Endothelial cell (in vitro differentiated cells): ENCODE results near the gene MNX1. TPM values are rescaled to one million over a fixed set of nuclear protein-coding genes. Genes with fewer than 3 reads are reported as not detected.

Experiments used
- DNase-seq: peaks from one replicate; pipeline ENCODE4 v3.0.0; 2021; ENCODE audit warnings: low spot score
- H3K27ac Mint-ChIP-seq: one replicate; pipeline ENCODE4 v1.8.0; 2021; ENCODE audit warnings: mixed read lengths, inconsistent platforms; ENCODE audit not compliant: unreplicated experiment
- H3K27me3 Mint-ChIP-seq: one replicate; pipeline ENCODE4 v1.8.0; 2021; ENCODE audit warnings: mild to moderate bottlenecking, moderate library complexity, mixed read lengths, inconsistent platforms; ENCODE audit not compliant: unreplicated experiment
- H3K36me3 Mint-ChIP-seq: one replicate; pipeline ENCODE4 v1.8.0; 2021; ENCODE audit warnings: mild to moderate bottlenecking, low read depth, mixed read lengths, inconsistent platforms; ENCODE audit not compliant: unreplicated experiment
- H3K4me1 Mint-ChIP-seq: one replicate; pipeline ENCODE4 v1.8.0; 2021; ENCODE audit warnings: mild to moderate bottlenecking, mixed read lengths, inconsistent platforms; ENCODE audit not compliant: unreplicated experiment
- H3K4me3 Mint-ChIP-seq: one replicate; pipeline ENCODE4 v1.8.0; 2021; ENCODE audit warnings: mild to moderate bottlenecking, mixed read lengths, inconsistent platforms; ENCODE audit not compliant: unreplicated experiment
- H3K9me3 Mint-ChIP-seq: one replicate; pipeline ENCODE4 v1.8.0; 2021; ENCODE audit warnings: mixed read lengths, inconsistent platforms; ENCODE audit not compliant: unreplicated experiment
- CTCF ChIP-seq: fragments of 200-600 bp; sonication (generic); IDR thresholded peaks from one replicate; pipeline ENCODE4 v1.5.0; 2021; ENCODE audit warnings: antibody characterized with exemption; ENCODE audit not compliant: unreplicated experiment
- total RNA-seq: library from RNA; stranded (reverse); fragmentation: NEBNext Ultra II Directional; extraction: Animal tissue kit (Norgen Biotek cat#: 25700); gene quantifications from one replicate; pipeline ENCODE4 v1.2.1, GENCODE V29; 2021; ENCODE audit not compliant: unreplicated experiment

MNX1 gene
- total RNA-seq, 1 donor from 2014 or later = 3.8 TPM

GRCh38 chr7:156963472-156963871, 47.0 kb downstream of the MNX1 start:
- H3K9me3 Mint-ChIP-seq = no peaks in the 10 kb centered on the region
- H3K27ac Mint-ChIP-seq = no peak overlapping the region
- no peak for DNase-seq
- H3K4me1 Mint-ChIP-seq = no peaks in the 10 kb centered on the region
- peaks cover 11% of the 10 kb centered on the region for H3K27me3 Mint-ChIP-seq
- no peak overlapping the region for H3K4me3 Mint-ChIP-seq
- no peak for TF ChIP-seq CTCF
- peaks cover 65% of the 10 kb centered on the region for H3K36me3 Mint-ChIP-seq

- TF ChIP-seq CTCF = no peak
- Mint-ChIP-seq H3K9me3 (no peaks in the 10 kb centered on the region), H3K27me3 (peaks cover 11% of the 10 kb centered on the region), H3K4me1 (no peaks in the 10 kb centered on the region), H3K36me3 (peaks cover 60% of the 10 kb centered on the region), H3K4me3 (no peak overlapping the region), H3K27ac (peak overlapping the region; percentile 64)
- DNase-seq = no peak
These were observed 47.6 kb downstream of the MNX1 start for GRCh38 chr7:156962897-156963296.

GRCh38 chr7:156962145-156962544, 48.3 kb downstream of the MNX1 start:
- DNase-seq = no peak
- no peak overlapping the region for H3K27ac Mint-ChIP-seq
- H3K36me3 Mint-ChIP-seq = peaks cover 60% of the 10 kb centered on the region
- TF ChIP-seq CTCF = no peak
- no peaks in the 10 kb centered on the region for H3K9me3 Mint-ChIP-seq
- H3K27me3 Mint-ChIP-seq = peaks cover 11% of the 10 kb centered on the region
- no peaks in the 10 kb centered on the region for H3K4me1 Mint-ChIP-seq
- no peak overlapping the region for H3K4me3 Mint-ChIP-seq

GRCh38 chr7:156956727-156957126, 53.7 kb downstream of the MNX1 start:
- peaks cover 16% of the 10 kb centered on the region for H3K4me1 Mint-ChIP-seq
- no peak overlapping the region for H3K27ac Mint-ChIP-seq
- TF ChIP-seq CTCF = no peak
- H3K36me3 Mint-ChIP-seq = peaks cover 56% of the 10 kb centered on the region
- no peak overlapping the region for H3K4me3 Mint-ChIP-seq
- peaks cover 7% of the 10 kb centered on the region for H3K27me3 Mint-ChIP-seq
- no peaks in the 10 kb centered on the region for H3K9me3 Mint-ChIP-seq
- no peak for DNase-seq

GRCh38 chr7:156954941-156955340, 55.5 kb downstream of the MNX1 start:
- H3K4me1 Mint-ChIP-seq = peaks cover 24% of the 10 kb centered on the region
- H3K9me3 Mint-ChIP-seq = no peaks in the 10 kb centered on the region
- no peak for DNase-seq
- H3K27me3 Mint-ChIP-seq = peaks cover 7% of the 10 kb centered on the region
- H3K27ac Mint-ChIP-seq = no peak overlapping the region
- TF ChIP-seq CTCF = no peak
- no peak overlapping the region for H3K4me3 Mint-ChIP-seq
- peaks cover 39% of the 10 kb centered on the region for H3K36me3 Mint-ChIP-seq

Other genes starting within 250 kb of the MNX1 start
- gene LMBR1, start 117.5 kb downstream of the MNX1 start, total RNA-seq = 159 TPM
- 33.6 TPM for gene NOM1, start 61.0 kb downstream of the MNX1 start, total RNA-seq
- 54.2 TPM for gene UBE3C, start 128.3 kb upstream of the MNX1 start, total RNA-seq